PC-3 (cell line): ENCODE results near the gene DNAAF3. TPM values are rescaled to one million over a fixed set of nuclear protein-coding genes. Genes with fewer than 3 reads are reported as not detected.

Source experiments
- ATAC-seq: fragments of 200-7000 bp; cut with Tn5 transposase; 2 replicates; pipeline ENCODE4 v1.9.1; 2020; ENCODE audit warnings: mild to moderate bottlenecking, moderate library complexity
- BruUV-seq: library from RNA; stranded (reverse); fragments of 400-500 nt; replicated peaks from 2 replicates; lab custom pipeline; 2021; lab: Mats Ljungman, UMichigan
- CTCF ChIA-PET: fragments of 300-600 bp; sonication (Branson Sonifier 250); formaldehyde crosslinking; loops from one replicate; lab custom pipeline; 2022; ENCODE audit warnings: antibody characterized with exemption; lab: Charles Lee
- POLR2A ChIA-PET: fragments of 300-600 bp; sonication (Branson Sonifier 250); formaldehyde crosslinking; loops from one replicate; lab custom pipeline; 2022; ENCODE audit warnings: antibody characterized with exemption; ENCODE audit not compliant: unreplicated experiment; lab: Charles Lee
- DNase-seq: peaks from one replicate; pipeline ENCODE4 v3.0.0-alpha.2; 2015
- H2AFZ ChIP-seq: fragments of 300-600 bp; sonication (generic); 2 replicates; pipeline ENCODE4 v1.6.0; 2016; ENCODE audit warnings: antibody characterized with exemption, low read length
- H3F3A ChIP-seq: fragments of 300-600 bp; sonication (generic); one replicate; pipeline ENCODE4 v1.6.0; 2017; ENCODE audit warnings: antibody characterized with exemption, low read length, control low read depth, mild to moderate bottlenecking; ENCODE audit not compliant: unreplicated experiment
- H3K27ac ChIP-seq: fragments of 300-600 bp; sonication (generic); 2 replicates; pipeline ENCODE4 v1.5.1; 2016; ENCODE audit warnings: mild to moderate bottlenecking, low read length
- H3K27me3 ChIP-seq: fragments of 300-600 bp; sonication (generic); 2 replicates; pipeline ENCODE4 v1.6.1; 2016; ENCODE audit warnings: low read length, mixed read lengths
- H3K36me3 ChIP-seq: fragments of 300-600 bp; sonication (generic); 2 replicates; pipeline ENCODE4 v1.6.1; 2016; ENCODE audit warnings: low read depth, mixed run types, low read length, mixed read lengths
- H3K4me1 ChIP-seq: fragments of 300-600 bp; sonication (generic); 2 replicates; pipeline ENCODE4 v1.5.1; 2016; ENCODE audit warnings: low read length; ENCODE audit not compliant: insufficient read depth
- H3K4me2 ChIP-seq: fragments of 300-600 bp; sonication (generic); 2 replicates; pipeline ENCODE4 v1.6.0; 2016; ENCODE audit warnings: low read length
- H3K4me3 ChIP-seq: fragments of 300-600 bp; sonication (generic); 2 replicates; pipeline ENCODE4 v1.5.1; 2016; ENCODE audit warnings: mild to moderate bottlenecking, low read length, mixed read lengths
- H3K79me2 ChIP-seq: fragments of 300-600 bp; sonication (generic); 2 replicates; pipeline ENCODE4 v1.6.1; 2017; ENCODE audit warnings: low read length, mixed read lengths
- H3K9ac ChIP-seq: fragments of 300-600 bp; sonication (generic); 2 replicates; pipeline ENCODE4 v1.6.0; 2016; ENCODE audit warnings: mild to moderate bottlenecking, low read length
- H3K9me2 ChIP-seq: fragments of 300-600 bp; sonication (generic); replicated peaks from 2 replicates; pipeline ENCODE4 v1.6.1; 2016; ENCODE audit warnings: mixed run types, low read length, mixed read lengths
- H3K9me3 ChIP-seq: fragments of 300-600 bp; sonication (generic); 2 replicates; pipeline ENCODE4 v1.6.1; 2016; ENCODE audit warnings: low read length, mixed read lengths
- H4K20me1 ChIP-seq: fragments of 300-600 bp; sonication (generic); 2 replicates; pipeline ENCODE4 v1.6.1; 2016; ENCODE audit warnings: low read length, mixed read lengths
- EZH2 ChIP-seq: fragments of 300-600 bp; sonication (generic); IDR thresholded peaks from one replicate; pipeline ENCODE4 v1.6.1; 2017; ENCODE audit warnings: antibody characterized with exemption, mild to moderate bottlenecking, low read length; ENCODE audit not compliant: unreplicated experiment
- EZH2phosphoT487 ChIP-seq: fragments of 300-600 bp; sonication (generic); IDR thresholded peaks from 2 replicates; pipeline ENCODE4 v1.6.1; 2018; ENCODE audit warnings: mild to moderate bottlenecking, antibody characterized with exemption, low read length, borderline replicate concordance
- intact Hi-C: fragments of 100-400 bp; cut with micrococcal nuclease; formaldehyde crosslinking; loops from 2 replicates; pipeline ENCODE4 v1.9.0; 2023
- total RNA-seq: library from RNA; depleted of rRNA; stranded (reverse); fragments of >200 nt; gene quantifications from 2 replicates; pipeline ENCODE4 v1.2.3, GENCODE V29; 2014
- TF ChIP-seq, protein P1 (sequence below): fragments of 300-600 bp; sonication (generic); conservative IDR thresholded peaks from 2 replicates; pipeline ENCODE4 v1.5.1; 2017; ENCODE audit warnings: antibody characterized with exemption, low read depth, mild to moderate bottlenecking, low read length

The DNAAF3 gene
- total RNA-seq, 1 experiment from 2014 or later: 30.0 TPM

DNA sequence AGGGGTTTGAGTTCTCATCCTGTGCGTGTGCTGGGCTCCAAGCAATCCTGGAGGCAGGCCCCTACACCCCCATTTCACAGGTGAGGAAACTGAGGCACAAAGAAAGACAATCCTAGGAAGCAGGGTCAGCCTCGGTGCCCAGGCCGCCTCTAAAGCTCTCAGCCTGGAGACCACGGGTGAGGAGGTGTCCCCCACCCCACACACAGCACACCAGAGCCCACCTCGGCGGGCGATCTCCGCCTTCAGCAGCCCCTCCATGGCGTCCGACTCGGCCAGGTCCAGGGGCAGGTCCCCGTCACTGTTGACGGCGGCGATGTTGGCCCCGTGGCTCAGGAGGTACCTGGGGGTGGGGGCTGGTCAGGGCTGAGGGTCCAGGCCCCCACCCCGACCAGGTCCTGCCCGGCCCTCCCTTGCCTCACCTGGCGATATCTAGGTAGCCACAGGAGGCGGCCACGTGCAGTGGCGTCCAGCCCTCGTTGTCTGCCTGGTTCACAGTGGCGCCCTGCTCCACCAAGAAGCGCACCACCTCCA, 54.1 kb downstream of the DNAAF3 start:
- Histone ChIP-seq H3K79me2 (peaks cover 50% of the 10 kb centered on the region), H3K9ac (no peak overlapping the region), H3K9me3 (no peaks in the 10 kb centered on the region), H3K4me3 (no peak overlapping the region), H3K4me2 (no peak overlapping the region), H3K4me1 (peaks cover 7% of the 10 kb centered on the region), H3F3A (no peaks in the 10 kb centered on the region), H3K36me3 (peaks cover 14% of the 10 kb centered on the region), H4K20me1 (peaks cover 35% of the 10 kb centered on the region), H2AFZ (no peak overlapping the region), H3K9me2 (no peaks in the 10 kb centered on the region), H3K27me3 (no peaks in the 10 kb centered on the region), H3K27ac (no peak overlapping the region)
- DNase-seq (no peak), ATAC-seq (no peak)
- ChIA-PET POLR2A (no interaction called here), CTCF (no interaction called here)
- no TSS peak for BruUV-seq
- TF ChIP-seq, protein P1, sequence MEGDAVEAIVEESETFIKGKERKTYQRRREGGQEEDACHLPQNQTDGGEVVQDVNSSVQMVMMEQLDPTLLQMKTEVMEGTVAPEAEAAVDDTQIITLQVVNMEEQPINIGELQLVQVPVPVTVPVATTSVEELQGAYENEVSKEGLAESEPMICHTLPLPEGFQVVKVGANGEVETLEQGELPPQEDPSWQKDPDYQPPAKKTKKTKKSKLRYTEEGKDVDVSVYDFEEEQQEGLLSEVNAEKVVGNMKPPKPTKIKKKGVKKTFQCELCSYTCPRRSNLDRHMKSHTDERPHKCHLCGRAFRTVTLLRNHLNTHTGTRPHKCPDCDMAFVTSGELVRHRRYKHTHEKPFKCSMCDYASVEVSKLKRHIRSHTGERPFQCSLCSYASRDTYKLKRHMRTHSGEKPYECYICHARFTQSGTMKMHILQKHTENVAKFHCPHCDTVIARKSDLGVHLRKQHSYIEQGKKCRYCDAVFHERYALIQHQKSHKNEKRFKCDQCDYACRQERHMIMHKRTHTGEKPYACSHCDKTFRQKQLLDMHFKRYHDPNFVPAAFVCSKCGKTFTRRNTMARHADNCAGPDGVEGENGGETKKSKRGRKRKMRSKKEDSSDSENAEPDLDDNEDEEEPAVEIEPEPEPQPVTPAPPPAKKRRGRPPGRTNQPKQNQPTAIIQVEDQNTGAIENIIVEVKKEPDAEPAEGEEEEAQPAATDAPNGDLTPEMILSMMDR: no peak
- no peak for TF ChIP-seq EZH2
- no peak for TF ChIP-seq EZH2phosphoT487
- intact Hi-C loops: no loop called here

DNA sequence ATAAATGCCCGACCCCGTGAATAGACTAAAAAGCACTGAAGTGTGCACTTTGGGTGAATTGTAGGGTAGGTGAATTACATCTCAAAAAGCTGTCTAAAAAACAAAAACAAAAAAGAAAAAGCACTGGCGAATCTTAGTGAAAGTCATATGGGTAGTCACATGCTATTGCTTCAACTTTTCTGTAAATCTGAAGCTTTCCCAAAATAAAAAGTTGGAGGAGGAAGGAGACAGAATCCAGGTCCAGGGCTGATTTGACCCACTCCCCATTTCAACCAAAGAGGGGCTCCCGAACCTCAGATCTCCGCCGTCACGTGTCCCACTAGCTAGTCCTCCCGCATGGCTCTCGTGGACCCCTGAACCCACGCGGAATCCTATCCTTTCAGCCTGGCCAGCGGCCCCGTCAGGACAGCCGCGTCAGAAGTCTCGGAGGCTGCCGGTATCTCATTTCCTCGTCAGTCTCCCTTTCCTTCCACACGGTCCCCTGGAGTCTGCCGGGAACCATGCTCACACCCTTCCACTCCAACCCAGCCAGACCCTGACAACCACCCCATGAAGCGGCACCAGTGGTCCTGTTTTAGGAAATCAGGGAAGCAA, 55.1 kb downstream of the DNAAF3 start:
- TF ChIP-seq, protein P1: no peak
- TF ChIP-seq EZH2phosphoT487: no peak
- no peak for TF ChIP-seq EZH2
- no peak overlapping the region for H3K4me2 ChIP-seq
- no peak for ATAC-seq
- H3K9me3 ChIP-seq: no peaks in the 10 kb centered on the region
- intact Hi-C loops: no loop called here
- POLR2A ChIA-PET: no interaction called here
- no peaks in the 10 kb centered on the region for H3K9me2 ChIP-seq
- no peaks in the 10 kb centered on the region for H3F3A ChIP-seq
- peaks cover 42% of the 10 kb centered on the region for H3K79me2 ChIP-seq
- H3K4me1 ChIP-seq: peaks cover 7% of the 10 kb centered on the region
- no peak overlapping the region for H3K4me3 ChIP-seq
- H2AFZ ChIP-seq: no peak overlapping the region
- H3K27ac ChIP-seq: no peak overlapping the region
- CTCF ChIA-PET: no interaction called here
- H3K27me3 ChIP-seq: no peaks in the 10 kb centered on the region
- H4K20me1 ChIP-seq: peaks cover 34% of the 10 kb centered on the region
- BruUV-seq: no TSS peak
- H3K36me3 ChIP-seq: peaks cover 14% of the 10 kb centered on the region
- H3K9ac ChIP-seq: no peak overlapping the region
- no peak for DNase-seq

DNA sequence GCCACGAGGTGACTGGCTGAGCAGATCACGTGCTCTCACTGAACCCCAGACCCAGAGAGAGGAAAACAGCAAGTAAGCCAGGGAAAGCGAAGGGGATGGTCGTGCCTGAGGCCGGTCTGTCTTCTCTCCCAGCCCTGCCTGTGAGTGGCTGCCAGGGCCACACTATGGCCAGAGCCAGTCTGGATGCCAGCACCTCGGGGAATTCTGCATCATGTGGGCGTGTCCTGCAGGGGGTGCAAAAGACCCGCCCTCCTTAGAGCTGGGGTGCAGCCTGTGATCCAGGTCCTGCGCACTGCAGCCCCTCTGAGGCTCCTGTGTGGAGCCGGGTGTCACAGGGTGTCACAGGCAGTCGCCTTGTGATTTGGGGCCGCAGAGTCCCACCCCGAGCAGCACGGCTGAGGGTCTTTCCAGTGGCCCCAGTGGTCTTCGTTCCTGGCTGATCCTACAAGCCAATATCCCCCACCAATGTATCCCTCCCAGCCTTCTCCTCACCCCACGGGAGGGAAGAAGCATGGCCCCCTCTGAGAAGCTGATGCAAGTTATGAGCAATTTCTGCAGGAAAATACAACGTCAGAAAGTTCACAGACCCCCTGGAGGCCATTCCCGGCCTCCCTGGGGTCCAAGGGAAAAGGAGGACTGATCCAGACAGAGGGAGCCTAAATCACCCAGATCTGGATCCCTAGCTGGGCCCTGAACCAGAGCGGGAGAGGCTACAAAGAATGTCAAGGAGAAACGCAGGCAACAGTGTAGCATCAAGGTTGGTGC, 56.7 kb downstream of the DNAAF3 start:
- no peak overlapping the region for H3K4me2 ChIP-seq
- peaks cover 26% of the 10 kb centered on the region for H3K79me2 ChIP-seq
- H2AFZ ChIP-seq: no peak overlapping the region
- H3K4me3 ChIP-seq: no peak overlapping the region
- no peaks in the 10 kb centered on the region for H3F3A ChIP-seq
- no peaks in the 10 kb centered on the region for H3K4me1 ChIP-seq
- peaks cover 20% of the 10 kb centered on the region; the same call in 1 of the 2 replicates for H4K20me1 ChIP-seq
- DNase-seq (no peak), ATAC-seq (no peak)
- no peak overlapping the region for H3K27ac ChIP-seq
- no peaks in the 10 kb centered on the region for H3K27me3 ChIP-seq
- no TSS peak for BruUV-seq
- intact Hi-C loops: no loop called here
- ChIA-PET POLR2A (no interaction called here), CTCF (no interaction called here)
- TF ChIP-seq EZH2phosphoT487 (no peak), EZH2 (no peak)
- TF ChIP-seq, protein P1: no peak
- H3K36me3 ChIP-seq: peaks cover 14% of the 10 kb centered on the region
- H3K9me2 ChIP-seq: no peaks in the 10 kb centered on the region
- H3K9ac ChIP-seq: no peak overlapping the region
- no peaks in the 10 kb centered on the region for H3K9me3 ChIP-seq
